ENCODE results near the gene SLC38A11. TPM values are rescaled to one million over a fixed set of nuclear protein-coding genes. Genes with fewer than 3 reads are reported as not detected.

Gene SLC38A11
- total and polyA plus RNA-seq, 2 experiments from 2014 or later: not detected

- Histone ChIP-seq H4K20me1 (replicated peaks; ENCODE audit: insufficient read depth) (no peaks in the 10 kb centered on the region), H3K4me2 (no peak overlapping the region), H2AFZ (no peak overlapping the region), H3K27me3 (ENCODE audit: insufficient read depth) (no peaks in the 10 kb centered on the region), H3F3A (replicated peaks; ENCODE audit: low read depth) (no peaks in the 10 kb centered on the region), H3K27ac (ENCODE audit: low read depth) (no peak overlapping the region), H3K4me1 (ENCODE audit: insufficient read depth) (no peaks in the 10 kb centered on the region), H3K9me2 (ENCODE audit: insufficient read depth) (no peaks in the 10 kb centered on the region), H3K79me2 (replicated peaks; ENCODE audit: insufficient read depth) (no peaks in the 10 kb centered on the region), H3K36me3 (ENCODE audit: insufficient read depth) (no peaks in the 10 kb centered on the region; the same call in 1 of the 2 replicates), H3K4me3 (no peak overlapping the region)
- H3K4me1 Mint-ChIP-seq: peaks cover 4% of the 10 kb centered on the region; the same call in 1 of the 3 replicates
- no peak overlapping the region for H3K27ac Mint-ChIP-seq
- no peak overlapping the region for H3K4me3 Mint-ChIP-seq
- H3K27me3 Mint-ChIP-seq (ENCODE audit: insufficient read depth, low read depth, poor library complexity): no peaks in the 10 kb centered on the region
- no peaks in the 10 kb centered on the region for H3K9me3 Mint-ChIP-seq
- DNase-seq (ENCODE audit: low spot score) (no peak), ATAC-seq (no peak)
- TF ChIP-seq EZH2phosphoT487 (IDR thresholded peaks at IDR 0.05; ENCODE audit: unreplicated experiment) (no peak), POLR2AphosphoS5 (IDR thresholded peaks at IDR 0.05; ENCODE audit: low read depth) (no peak)
- no peaks in the 10 kb centered on the region for H3K36me3 Mint-ChIP-seq (ENCODE audit: low read depth)
Observed at GRCh38 chr2:164875334-164876205, 79.8 kb downstream of the SLC38A11 start.

- no peaks in the 10 kb centered on the region for H3K4me1 ChIP-seq (ENCODE audit: insufficient read depth)
- ATAC-seq (no peak), DNase-seq (ENCODE audit: low spot score) (no peak)
- peaks cover under 1% of the 10 kb centered on the region; the same call in 1 of the 3 replicates for H3K4me1 Mint-ChIP-seq
- no peak overlapping the region for H3K27ac Mint-ChIP-seq
- H3K36me3 Mint-ChIP-seq (ENCODE audit: low read depth): no peaks in the 10 kb centered on the region
- no peaks in the 10 kb centered on the region for H3K79me2 ChIP-seq (replicated peaks; ENCODE audit: insufficient read depth)
- H2AFZ ChIP-seq: no peak overlapping the region
- no peaks in the 10 kb centered on the region for H3K9me3 Mint-ChIP-seq
- H3K4me3 Mint-ChIP-seq: no peak overlapping the region
- no peak overlapping the region for H3K27ac ChIP-seq (ENCODE audit: low read depth)
- H3K4me2 ChIP-seq: no peak overlapping the region
- H3K4me3 ChIP-seq: no peak overlapping the region
- H4K20me1 ChIP-seq (replicated peaks; ENCODE audit: insufficient read depth): no peaks in the 10 kb centered on the region
- H3F3A ChIP-seq (replicated peaks; ENCODE audit: low read depth): no peaks in the 10 kb centered on the region
- no peaks in the 10 kb centered on the region; the same call in 1 of the 2 replicates for H3K36me3 ChIP-seq (ENCODE audit: insufficient read depth)
- H3K9me2 ChIP-seq (ENCODE audit: insufficient read depth): no peaks in the 10 kb centered on the region
- H3K27me3 ChIP-seq (ENCODE audit: insufficient read depth): no peaks in the 10 kb centered on the region
- no peaks in the 10 kb centered on the region for H3K27me3 Mint-ChIP-seq (ENCODE audit: insufficient read depth, low read depth, poor library complexity)
- no peak for TF ChIP-seq EZH2 (IDR thresholded peaks at IDR 0.05; ENCODE audit: low read depth, unreplicated experiment)
- no peak for TF ChIP-seq POLR2AphosphoS5 (IDR thresholded peaks at IDR 0.05; ENCODE audit: low read depth)
- no peak for TF ChIP-seq ZNF331 (CRISPR knock-in tag; IDR thresholded peaks at IDR 0.05; ENCODE audit: low read depth)
- no peak for TF ChIP-seq STAT1 (IDR thresholded peaks at IDR 0.05; ENCODE audit: unreplicated experiment)
- no peak for TF ChIP-seq ZNF114 (CRISPR knock-in tag; IDR thresholded peaks at IDR 0.05)
- TF ChIP-seq NANOG (IDR thresholded peaks at IDR 0.05; ENCODE audit: borderline replicate concordance): no peak
- TF ChIP-seq CREB1 (CRISPR knock-in tag; IDR thresholded peaks at IDR 0.05; ENCODE audit: low read depth): no peak
- no peak for TF ChIP-seq ZNF462 (CRISPR knock-in tag; IDR thresholded peaks at IDR 0.05)
- TF ChIP-seq JUNB (IDR thresholded peaks at IDR 0.05; ENCODE audit: unreplicated experiment): no peak
- TF ChIP-seq ETS1 (IDR thresholded peaks at IDR 0.05): no peak
Observed at GRCh38 chr2:164873210-164873908, 82.0 kb downstream of the SLC38A11 start.

Data from GM23338 (cell line).